HAP-1 (cell line): ENCODE data around the gene GAL.

Experiments used
- DNase-seq, 2 experiments: peaks; one replicate each; pipeline ENCODE4 v3.0.0-alpha.2; 2016 to 2020; ENCODE audit warnings: low spot score in 2 of 2
- H3K27me3 ChIP-seq: fragments of 250-450 bp; sonication (Bioruptor Pico); 2 replicates; pipeline ENCODE4 v1.5.1; 2020; ENCODE audit warnings: low read depth, mild to moderate bottlenecking, moderate library complexity
- H3K36me3 ChIP-seq: fragments of 250-450 bp; sonication (Bioruptor Pico); replicated peaks from 2 replicates; pipeline ENCODE4 v1.5.1; 2020; ENCODE audit warnings: mild to moderate bottlenecking
- H3K4me1 ChIP-seq: fragments of 250-450 bp; sonication (Bioruptor Pico); 2 replicates; pipeline ENCODE4 v1.5.1; 2020; ENCODE audit warnings: mild to moderate bottlenecking
- H3K4me3 ChIP-seq: fragments of 250-450 bp; sonication (Bioruptor Pico); 2 replicates; pipeline ENCODE4 v1.5.1; 2020; ENCODE audit warnings: mild to moderate bottlenecking, moderate library complexity
- H3K9me3 ChIP-seq: fragments of 250-450 bp; sonication (Bioruptor Pico); 2 replicates; pipeline ENCODE4 v1.5.1; 2020; ENCODE audit warnings: mild to moderate bottlenecking, moderate library complexity
- in situ Hi-C: fragments of 300-500 bp; cut with MboI; formaldehyde crosslinking; loops from 3 replicates; pipeline ENCODE4 v1.14.3; 2020; ENCODE audit warnings: low sequenced_read_pairs, inconsistent platforms, mixed read lengths

GAL gene

GRCh38 chr11:68652683-68653156 lies 31.6 kb upstream of the GAL start:
- no peaks in the 10 kb centered on the region for H3K36me3 ChIP-seq
- H3K9me3 ChIP-seq: no peaks in the 10 kb centered on the region
- no peak for DNase-seq
- in situ Hi-C loops: no loop called here
- H3K27me3 ChIP-seq: no peaks in the 10 kb centered on the region
- H3K4me3 ChIP-seq: no peak overlapping the region
- H3K4me1 ChIP-seq: 0 out of 2 replicates have a peak, but pooled peaks cover 2% of the 10 kb centered on the region

- H3K9me3 ChIP-seq: no peaks in the 10 kb centered on the region
- H3K36me3 ChIP-seq: no peaks in the 10 kb centered on the region
- H3K4me1 ChIP-seq: 0 out of 2 replicates have a peak, but pooled peaks cover 2% of the 10 kb centered on the region
- DNase-seq: no peak
- in situ Hi-C loops: no loop called here
- no peak overlapping the region for H3K4me3 ChIP-seq
- H3K27me3 ChIP-seq: no peaks in the 10 kb centered on the region
Measured at GRCh38 chr11:68653486-68654430, 30.6 kb upstream of the GAL start.

DNA sequence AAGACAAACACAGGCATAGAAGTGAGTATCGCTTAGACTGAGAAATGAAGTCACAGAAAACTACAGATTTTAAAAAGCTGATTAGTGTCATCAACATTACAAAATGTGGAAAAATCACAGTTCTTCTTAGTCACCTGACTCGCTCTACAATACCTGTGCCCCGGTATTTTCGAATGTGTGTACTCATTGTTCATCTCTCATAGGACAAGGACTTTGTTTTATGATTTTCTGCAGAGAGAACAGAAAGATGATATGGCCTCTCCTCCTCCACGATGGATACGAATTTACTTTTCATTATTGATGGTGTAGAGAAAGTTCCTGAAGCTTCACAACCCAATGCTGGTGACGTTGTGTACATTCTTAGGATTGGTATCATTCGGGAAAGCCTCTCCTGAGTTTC lies 29.4 kb upstream of the GAL start:
- in situ Hi-C loops: no loop called here
- H3K9me3 ChIP-seq: no peaks in the 10 kb centered on the region
- no peak overlapping the region for H3K4me3 ChIP-seq
- H3K36me3 ChIP-seq: no peaks in the 10 kb centered on the region
- H3K27me3 ChIP-seq: no peaks in the 10 kb centered on the region
- no peak for DNase-seq
- no peaks in the 10 kb centered on the region for H3K4me1 ChIP-seq

GRCh38 chr11:68655406-68655805 lies 28.9 kb upstream of the GAL start:
- in situ Hi-C loops: no loop called here

GRCh38 chr11:68655806-68656205 lies 28.5 kb upstream of the GAL start:
- no peaks in the 10 kb centered on the region for H3K36me3 ChIP-seq
- no peaks in the 10 kb centered on the region for H3K4me1 ChIP-seq
- H3K9me3 ChIP-seq: no peaks in the 10 kb centered on the region; the same call in 1 of the 2 replicates
- in situ Hi-C loops: no loop called here
- H3K27me3 ChIP-seq: no peaks in the 10 kb centered on the region
- no peak overlapping the region for H3K4me3 ChIP-seq
- DNase-seq: no peak

More at GRCh38 chr11:68655406-68655805, 28.9 kb upstream of the GAL start:
- Histone ChIP-seq H3K4me1 (no peaks in the 10 kb centered on the region), H3K27me3 (no peaks in the 10 kb centered on the region), H3K9me3 (no peaks in the 10 kb centered on the region), H3K4me3 (no peak overlapping the region), H3K36me3 (no peaks in the 10 kb centered on the region)
- DNase-seq: no peak

- in situ Hi-C loops: no loop called here
- Histone ChIP-seq H3K36me3 (no peaks in the 10 kb centered on the region), H3K27me3 (no peaks in the 10 kb centered on the region), H3K4me1 (no peaks in the 10 kb centered on the region), H3K4me3 (no peak overlapping the region), H3K9me3 (no peaks in the 10 kb centered on the region; the same call in 1 of the 2 replicates)
- no peak for DNase-seq
Measured at GRCh38 chr11:68657021-68657780, 27.1 kb upstream of the GAL start.

GRCh38 chr11:68658097-68658496 lies 26.2 kb upstream of the GAL start:
- in situ Hi-C loops: no loop called here
- H3K4me1 ChIP-seq: no peaks in the 10 kb centered on the region

DNA sequence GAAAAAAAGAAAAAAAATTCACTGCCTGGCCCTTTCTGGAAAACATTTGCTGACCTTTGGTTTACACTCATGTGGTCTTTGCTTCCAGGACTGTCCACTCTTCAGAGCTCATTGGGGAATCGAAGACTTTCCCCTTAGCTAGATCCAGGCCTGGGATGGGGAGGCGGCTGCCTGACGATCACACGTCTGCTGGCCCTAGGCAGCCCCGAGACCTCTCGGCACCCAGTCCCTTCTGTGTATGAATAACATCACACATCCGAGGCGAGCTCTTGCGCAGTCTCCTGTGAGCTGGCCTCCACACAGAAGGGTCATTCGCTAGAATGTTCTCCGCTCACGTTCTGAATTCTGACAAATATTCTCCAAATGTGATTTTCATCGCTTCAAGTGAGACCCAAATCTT lies 25.7 kb upstream of the GAL start:
- DNase-seq: no peak
- in situ Hi-C loops: no loop called here
- Histone ChIP-seq H3K4me3 (no peak overlapping the region), H3K27me3 (no peaks in the 10 kb centered on the region), H3K9me3 (no peaks in the 10 kb centered on the region; the same call in 1 of the 2 replicates), H3K4me1 (no peaks in the 10 kb centered on the region), H3K36me3 (no peaks in the 10 kb centered on the region)

More at GRCh38 chr11:68658097-68658496, 26.2 kb upstream of the GAL start:
- Histone ChIP-seq H3K9me3 (no peaks in the 10 kb centered on the region; the same call in 1 of the 2 replicates), H3K36me3 (no peaks in the 10 kb centered on the region), H3K27me3 (no peaks in the 10 kb centered on the region), H3K4me3 (no peak overlapping the region)
- no peak for DNase-seq

GRCh38 chr11:68659158-68659921 lies 25.0 kb upstream of the GAL start:
- peak in 1 of 2 experiments; percentile 36 for DNase-seq
- H3K4me3 ChIP-seq: no peak overlapping the region
- H3K27me3 ChIP-seq: no peaks in the 10 kb centered on the region
- no peaks in the 10 kb centered on the region; the same call in 1 of the 2 replicates for H3K9me3 ChIP-seq
- no peaks in the 10 kb centered on the region for H3K36me3 ChIP-seq
- H3K4me1 ChIP-seq: no peaks in the 10 kb centered on the region
- in situ Hi-C loops: no loop called here

DNA sequence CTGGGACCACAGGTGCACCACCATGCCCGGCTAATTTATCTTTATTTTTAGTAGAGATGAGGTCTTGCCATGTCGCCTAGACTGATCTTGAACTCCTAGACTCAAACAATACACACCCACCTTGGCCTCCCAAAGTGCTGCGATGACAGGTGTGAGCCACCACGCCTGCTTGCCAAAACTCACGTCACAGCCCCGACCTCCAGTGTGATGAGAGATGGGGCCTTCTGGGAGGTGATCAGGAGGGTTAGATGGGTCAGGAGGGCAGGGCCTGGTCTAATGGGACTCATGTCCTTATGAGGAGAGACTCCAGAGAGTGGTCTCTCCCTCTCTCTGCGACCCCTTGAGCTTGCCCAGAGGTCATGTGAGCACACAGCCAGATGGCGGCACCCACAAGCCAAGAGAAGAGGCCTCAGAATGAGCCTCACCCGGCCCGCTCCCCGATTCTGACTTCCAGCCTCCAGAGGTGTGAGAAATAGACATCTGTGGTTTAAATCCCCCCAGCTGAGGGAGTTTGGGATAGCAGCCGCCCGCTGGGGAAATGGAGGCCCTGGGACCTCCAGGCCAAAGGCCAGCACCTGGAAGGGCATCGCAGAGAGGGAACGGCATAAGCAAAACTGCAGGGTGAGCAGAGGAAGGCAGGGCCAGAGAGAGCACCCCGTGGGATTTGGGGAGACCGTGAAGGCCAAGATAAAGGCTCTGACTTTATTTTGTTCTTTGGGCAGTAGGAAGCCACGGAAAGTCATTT lies 24.1 kb upstream of the GAL start:
- H3K4me3 ChIP-seq: no peak overlapping the region

GRCh38 chr11:68661014-68661413 lies 23.3 kb upstream of the GAL start:
- no peaks in the 10 kb centered on the region for H3K36me3 ChIP-seq
- H3K4me3 ChIP-seq: no peak overlapping the region
- no peaks in the 10 kb centered on the region for H3K27me3 ChIP-seq
- H3K9me3 ChIP-seq: no peaks in the 10 kb centered on the region; the same call in 1 of the 2 replicates
- H3K4me1 ChIP-seq: no peaks in the 10 kb centered on the region
- no peak for DNase-seq
- in situ Hi-C loops: no loop called here

More for the DNA sequence above, 24.1 kb upstream of the GAL start:
- no peak for DNase-seq
- in situ Hi-C loops: no loop called here
- no peaks in the 10 kb centered on the region for H3K27me3 ChIP-seq
- H3K36me3 ChIP-seq: no peaks in the 10 kb centered on the region
- H3K9me3 ChIP-seq: no peaks in the 10 kb centered on the region; the same call in 1 of the 2 replicates
- no peaks in the 10 kb centered on the region for H3K4me1 ChIP-seq

GRCh38 chr11:68661697-68662603 lies 22.4 kb upstream of the GAL start:
- no peaks in the 10 kb centered on the region for H3K36me3 ChIP-seq
- no peaks in the 10 kb centered on the region; the same call in 1 of the 2 replicates for H3K9me3 ChIP-seq
- no peak for DNase-seq
- no peak overlapping the region for H3K4me3 ChIP-seq
- no peaks in the 10 kb centered on the region for H3K27me3 ChIP-seq
- H3K4me1 ChIP-seq: no peaks in the 10 kb centered on the region
- in situ Hi-C loops: no loop called here
